Brain pericyte (primary cell): ENCODE measurements around the gene MGST2.

Experiments used
- DNase-seq: peaks from one replicate; pipeline ENCODE4 v3.0.0-alpha.2; 2012; ENCODE audit warnings: low read depth, low spot score

MGST2 gene

DNA sequence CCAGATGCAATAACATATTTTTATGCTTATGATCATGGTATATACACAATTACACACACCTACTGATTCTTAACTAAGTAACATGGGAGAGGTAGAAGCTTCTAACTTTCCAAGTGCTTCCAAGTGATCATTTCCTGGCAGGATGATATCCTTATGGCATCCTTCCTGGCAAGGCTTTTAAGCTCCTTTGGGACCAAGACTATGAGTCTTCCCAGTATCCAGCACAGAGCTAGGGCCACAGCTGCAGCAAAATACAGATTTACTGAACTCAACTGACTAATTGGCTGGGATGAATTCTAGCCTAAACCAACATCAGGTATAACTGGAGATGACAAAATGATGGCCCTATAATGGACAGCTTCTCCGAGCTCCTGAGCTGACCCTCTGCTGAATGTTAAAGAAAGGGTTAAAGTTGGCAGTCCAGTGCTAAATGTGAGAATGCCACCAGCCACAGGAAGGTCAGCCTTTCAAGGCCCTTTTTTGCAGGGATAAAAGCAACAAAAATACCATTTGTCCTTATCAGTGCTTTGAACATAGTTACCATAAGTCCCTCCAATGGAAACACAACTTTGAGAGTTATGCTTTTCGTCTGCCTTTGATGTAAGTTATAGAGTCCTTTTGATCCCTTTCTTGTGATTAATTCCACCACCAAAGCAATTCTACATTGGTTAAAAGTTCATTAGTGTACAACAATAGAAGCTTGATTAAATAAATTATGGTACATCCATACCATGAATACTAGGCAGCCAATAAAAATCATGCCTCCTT is 73.4 kb downstream of the MGST2 start:
- DNase-seq = no peak

- DNase-seq = no peak
These were observed 74.5 kb downstream of the MGST2 start for GRCh38 chr4:139740121-139740520.

- peak; percentile 71 for DNase-seq
These were observed 75.0 kb downstream of the MGST2 start for GRCh38 chr4:139740531-139741041.

DNA sequence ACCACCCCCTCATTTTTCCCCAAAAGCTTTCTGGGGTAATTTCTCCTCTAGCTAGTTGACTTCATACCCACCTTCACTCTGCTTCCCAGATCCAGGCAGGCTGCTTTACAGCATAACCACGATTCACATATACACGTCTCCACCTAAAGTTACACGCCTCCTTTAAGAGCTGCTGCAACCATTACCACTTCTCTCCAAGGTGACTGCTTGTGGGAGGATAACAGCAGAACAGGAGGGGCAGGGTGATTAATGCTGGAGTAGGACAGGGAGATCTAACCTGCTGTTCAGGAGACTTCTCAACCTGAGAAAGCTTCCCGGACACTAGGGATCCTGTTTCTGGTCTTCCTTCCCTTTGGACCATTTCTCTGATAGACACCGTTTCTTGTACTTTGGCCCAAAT is 77.4 kb downstream of the MGST2 start:
- DNase-seq = no peak

DNA sequence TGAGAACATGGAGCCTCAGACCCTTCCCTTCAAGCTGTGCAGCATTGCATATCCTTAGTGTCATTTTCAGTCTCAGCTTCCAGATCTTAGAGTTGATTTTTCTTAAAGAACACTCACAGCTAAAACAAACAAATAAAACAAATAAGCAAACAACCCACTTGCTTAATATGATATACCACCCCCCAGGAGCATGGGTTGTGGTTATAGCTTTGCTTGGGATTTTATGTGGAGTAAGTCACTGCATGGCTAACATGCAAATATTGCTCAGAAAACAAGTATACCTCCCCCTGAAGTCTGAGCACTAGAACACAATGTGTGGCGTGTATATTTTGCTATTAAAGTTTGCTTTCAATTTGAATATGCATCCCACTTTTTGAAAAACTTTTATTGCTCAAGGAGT is 78.6 kb downstream of the MGST2 start:
- DNase-seq = no peak

- no peak for DNase-seq
These were observed 79.6 kb downstream of the MGST2 start for GRCh38 chr4:139745111-139745639.

- DNase-seq = no peak
These were observed 81.0 kb downstream of the MGST2 start for GRCh38 chr4:139746431-139747171.

DNA sequence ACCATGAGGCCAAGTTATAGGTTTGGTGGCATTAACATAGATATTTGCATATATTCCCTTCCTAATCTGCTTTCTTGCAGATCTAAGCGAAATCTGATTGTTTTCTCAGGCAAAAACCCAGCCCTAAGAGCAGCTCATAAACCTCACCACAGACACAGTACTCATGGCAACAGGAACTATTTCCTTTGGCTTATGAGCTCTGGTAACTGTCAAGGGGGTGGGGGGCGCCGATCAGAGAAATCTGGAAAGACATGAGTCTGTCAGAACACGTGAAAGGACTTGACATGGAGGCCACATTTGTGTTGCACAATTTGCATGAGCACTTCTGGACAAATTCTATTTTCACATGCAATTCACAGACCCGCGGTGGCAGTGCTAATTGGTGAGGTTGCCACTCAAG is 83.7 kb downstream of the MGST2 start:
- no peak for DNase-seq

- DNase-seq = no peak
These were observed 84.3 kb downstream of the MGST2 start for GRCh38 chr4:139749835-139750498.

- no peak for DNase-seq
These were observed 88.1 kb downstream of the MGST2 start for GRCh38 chr4:139753686-139754085.
